GM18511 (cell line): ENCODE results near the gene UNK.
"Not testable (repeated sequence)": the region's sequence is repeated elsewhere in the genome, so short reads cannot be mapped to it uniquely, and the experiment has no call there.

Experiments used
- ATAC-seq: cut with Tn5 transposase; IDR thresholded peaks from one replicate; pipeline ENCODE4 v1.9.1; 2021; ENCODE audit warnings: mild to moderate bottlenecking, moderate library complexity; ENCODE audit not compliant: unreplicated experiment

The UNK gene

GRCh38 chr17:75870228-75870627, 85.6 kb downstream of the UNK start:
- not testable (repeated sequence) for ATAC-seq

DNA sequence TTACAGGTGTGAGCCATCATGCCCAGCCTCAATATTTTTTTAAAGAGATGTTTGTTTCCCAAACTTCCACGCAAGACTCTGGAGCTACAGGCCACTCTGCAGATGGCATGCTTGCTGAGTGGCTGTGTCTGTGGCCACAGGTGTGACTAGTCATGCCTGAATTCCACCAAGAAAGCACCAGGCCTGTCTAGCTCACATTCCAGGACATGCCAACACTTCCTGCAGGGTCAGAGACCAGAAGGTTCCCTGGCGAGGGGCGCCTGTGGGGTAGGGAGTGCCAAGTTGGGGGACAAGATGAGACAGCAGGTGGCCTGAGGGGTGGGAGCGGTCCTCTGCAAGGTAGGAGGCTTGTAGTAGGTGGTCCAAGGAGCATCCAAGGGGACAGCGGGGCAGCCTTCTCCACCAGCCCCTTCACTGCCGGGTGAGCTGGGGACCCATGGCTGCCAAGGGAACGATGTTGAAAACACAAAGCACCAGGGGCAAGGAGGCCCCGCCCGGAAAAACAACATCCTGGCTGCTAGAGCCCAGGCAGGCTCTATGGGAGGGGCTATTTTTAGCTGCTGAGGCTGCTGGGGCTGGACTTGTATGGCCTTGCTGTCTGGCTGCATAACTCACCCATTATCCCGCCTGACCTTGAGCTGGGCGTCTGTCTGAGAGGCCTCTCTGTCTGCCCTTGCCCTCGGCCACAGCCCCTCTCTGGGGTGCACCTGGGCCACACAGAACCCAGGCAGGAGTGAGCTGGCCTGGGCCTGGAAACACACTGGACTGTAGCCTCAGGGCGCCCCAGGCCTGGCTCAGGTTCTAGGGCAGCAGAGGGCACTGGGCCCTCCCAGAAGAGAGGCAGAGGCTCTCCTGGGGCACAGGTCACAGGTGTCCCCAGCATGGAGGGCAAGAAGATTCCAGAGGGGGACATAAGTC, 88.1 kb downstream of the UNK start:
- ATAC-seq, result no peak

GRCh38 chr17:75873587-75874322, 89.1 kb downstream of the UNK start:
- ATAC-seq, result no peak

- no peak for ATAC-seq
These were observed 89.9 kb downstream of the UNK start for GRCh38 chr17:75874323-75875181.
